ENCODE results near the gene RAB40C.

Gene RAB40C

GRCh38 chr16:632486-633335, 42.8 kb downstream of the RAB40C start:
- no peak for DNase-seq (ENCODE audit: low read depth)

GRCh38 chr16:633336-634050, 43.6 kb downstream of the RAB40C start:
- DNase-seq (ENCODE audit: low read depth): no peak

GRCh38 chr16:634051-634670, 44.3 kb downstream of the RAB40C start:
- DNase-seq (ENCODE audit: low read depth): no peak

- no peak for DNase-seq (ENCODE audit: low read depth)
These were observed 45.1 kb downstream of the RAB40C start for GRCh38 chr16:634996-635395.

- DNase-seq (ENCODE audit: low read depth): no peak
These were observed 45.8 kb downstream of the RAB40C start for GRCh38 chr16:635573-636205.

- DNase-seq (ENCODE audit: low read depth): peak; percentile 91
These were observed 46.6 kb downstream of the RAB40C start, which contains the start of gene METTL26 for GRCh38 chr16:636206-637080. Gene METTL26, minus strand, starts transcription at chr16:636305. Its CDS starts 15 bp downstream, at chr16:636290.

- no peak for DNase-seq (ENCODE audit: low read depth)
These were observed 47.5 kb downstream of the RAB40C start for GRCh38 chr16:637081-638018.

GRCh38 chr16:638034-638543, 48.2 kb downstream of the RAB40C start:
- no peak for DNase-seq (ENCODE audit: low read depth)

GRCh38 chr16:638836-639235, 49.0 kb downstream of the RAB40C start:
- DNase-seq (ENCODE audit: low read depth): no peak

GRCh38 chr16:640614-641013, 50.7 kb downstream of the RAB40C start:
- no peak for DNase-seq (ENCODE audit: low read depth)

GRCh38 chr16:641326-642188, 51.7 kb downstream of the RAB40C start, which contains the start of gene MCRIP2:
Gene MCRIP2, plus strand, starts transcription at chr16:641828. Its CDS starts 164 bp downstream, at chr16:641992.
- DNase-seq (ENCODE audit: low read depth): no peak

GRCh38 chr16:642189-643049, 52.6 kb downstream of the RAB40C start:
- DNase-seq (ENCODE audit: low read depth): no peak

- no peak for DNase-seq (ENCODE audit: low read depth)
These were observed 53.1 kb downstream of the RAB40C start for GRCh38 chr16:643050-643368.

- no peak for DNase-seq (ENCODE audit: low read depth)
These were observed 54.7 kb downstream of the RAB40C start for GRCh38 chr16:644556-644955.

GRCh38 chr16:645852-646678, 56.2 kb downstream of the RAB40C start:
- DNase-seq (ENCODE audit: low read depth): no peak

- no peak for DNase-seq (ENCODE audit: low read depth)
These were observed 56.9 kb downstream of the RAB40C start for GRCh38 chr16:646679-647172.

All from CMK (cell line).